Glomerular endothelial cell (primary cell): ENCODE measurements around the gene PCGF2. TPM values are rescaled to one million over a fixed set of nuclear protein-coding genes. Genes with fewer than 3 reads are reported as not detected.
"Not testable (repeated sequence)": the region's sequence is repeated elsewhere in the genome, so short reads cannot be mapped to it uniquely, and the experiment has no call there.

Experiments
- DNase-seq: peaks from one replicate; pipeline ENCODE4 v3.0.0-alpha.2; 2011; ENCODE audit warnings: low read depth, low spot score; ENCODE audit errors: extremely low read depth
- total RNA-seq: library from RNA; depleted of rRNA; stranded (reverse); fragments of >200 nt; gene quantifications from 2 replicates; pipeline ENCODE4 v1.2.3, GENCODE V29; 2015

The PCGF2 gene
- total RNA-seq, 1 donor from 2014 or later = 24.1 TPM

DNA sequence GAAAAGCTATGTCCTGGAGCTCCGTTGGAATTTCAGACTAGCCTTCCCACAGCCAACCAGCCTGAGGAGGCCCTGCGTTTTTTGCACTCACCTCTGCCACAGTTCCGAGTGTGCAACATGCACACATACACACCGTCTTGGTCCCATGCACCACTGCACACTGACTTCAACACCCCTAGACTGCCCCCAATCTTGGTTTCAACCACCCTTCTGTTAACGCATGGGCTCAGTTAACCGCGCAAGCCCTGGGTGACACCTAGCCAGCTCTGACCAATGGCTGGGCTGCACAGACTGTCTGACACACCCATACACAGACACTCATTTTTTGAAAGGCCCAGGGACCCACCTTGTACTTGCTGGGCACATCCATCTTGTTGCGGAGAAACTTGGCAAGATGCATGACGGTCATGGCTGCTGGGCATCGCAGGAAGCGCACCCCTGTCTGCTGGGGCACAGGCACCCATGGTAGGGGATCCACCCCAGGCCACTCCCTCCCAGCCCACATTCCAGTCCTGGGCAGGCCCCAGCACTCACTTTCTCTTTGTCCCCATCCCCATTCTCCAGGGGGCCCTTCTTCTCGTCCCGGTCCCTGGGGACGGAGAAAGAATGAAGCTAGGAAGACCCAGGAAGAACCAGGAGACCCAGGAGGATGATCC lies 10.0 kb downstream of the PCGF2 start:
- no peak for DNase-seq

DNA sequence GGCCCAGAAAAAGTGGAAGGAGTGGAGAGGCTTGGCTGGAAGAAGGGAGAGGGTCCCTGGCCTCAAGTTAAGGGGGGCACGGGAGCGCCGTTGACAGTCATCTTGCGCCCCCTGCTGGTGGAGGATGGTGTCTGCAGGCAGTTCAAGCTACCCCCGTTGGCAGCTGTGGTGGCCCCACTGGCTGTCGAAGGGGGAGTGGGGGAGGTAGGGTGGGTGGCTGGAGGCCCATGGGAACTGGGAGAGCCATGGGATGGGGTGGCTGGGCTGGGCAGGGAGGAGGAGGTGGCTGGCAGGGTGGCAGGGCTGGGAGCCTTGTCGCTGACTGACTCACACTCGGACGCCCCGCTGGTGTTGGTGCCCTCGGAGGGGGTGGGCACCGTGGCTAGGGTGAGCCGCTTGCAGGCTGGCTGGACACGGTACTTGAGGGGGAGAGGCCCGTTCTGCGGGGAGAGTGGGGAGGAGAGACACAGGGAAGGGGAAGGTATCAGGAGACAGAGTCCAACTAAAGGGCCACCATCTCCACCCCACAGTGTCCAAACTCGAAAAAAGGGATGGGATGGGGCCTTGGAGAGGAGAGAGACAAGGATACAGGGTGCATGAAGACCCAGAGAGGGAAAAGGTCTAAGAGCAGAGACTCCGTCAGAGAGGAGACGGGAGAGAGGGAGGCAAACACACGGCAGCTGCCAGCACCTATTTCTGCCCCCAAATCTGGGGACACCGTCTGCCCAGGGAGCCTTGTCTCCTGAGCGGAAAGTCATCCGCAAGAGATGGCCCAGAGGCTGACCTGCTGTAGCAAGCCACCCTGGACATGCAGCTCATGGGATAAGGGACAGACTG lies 12.8 kb downstream of the PCGF2 start:
- DNase-seq = no peak

DNA sequence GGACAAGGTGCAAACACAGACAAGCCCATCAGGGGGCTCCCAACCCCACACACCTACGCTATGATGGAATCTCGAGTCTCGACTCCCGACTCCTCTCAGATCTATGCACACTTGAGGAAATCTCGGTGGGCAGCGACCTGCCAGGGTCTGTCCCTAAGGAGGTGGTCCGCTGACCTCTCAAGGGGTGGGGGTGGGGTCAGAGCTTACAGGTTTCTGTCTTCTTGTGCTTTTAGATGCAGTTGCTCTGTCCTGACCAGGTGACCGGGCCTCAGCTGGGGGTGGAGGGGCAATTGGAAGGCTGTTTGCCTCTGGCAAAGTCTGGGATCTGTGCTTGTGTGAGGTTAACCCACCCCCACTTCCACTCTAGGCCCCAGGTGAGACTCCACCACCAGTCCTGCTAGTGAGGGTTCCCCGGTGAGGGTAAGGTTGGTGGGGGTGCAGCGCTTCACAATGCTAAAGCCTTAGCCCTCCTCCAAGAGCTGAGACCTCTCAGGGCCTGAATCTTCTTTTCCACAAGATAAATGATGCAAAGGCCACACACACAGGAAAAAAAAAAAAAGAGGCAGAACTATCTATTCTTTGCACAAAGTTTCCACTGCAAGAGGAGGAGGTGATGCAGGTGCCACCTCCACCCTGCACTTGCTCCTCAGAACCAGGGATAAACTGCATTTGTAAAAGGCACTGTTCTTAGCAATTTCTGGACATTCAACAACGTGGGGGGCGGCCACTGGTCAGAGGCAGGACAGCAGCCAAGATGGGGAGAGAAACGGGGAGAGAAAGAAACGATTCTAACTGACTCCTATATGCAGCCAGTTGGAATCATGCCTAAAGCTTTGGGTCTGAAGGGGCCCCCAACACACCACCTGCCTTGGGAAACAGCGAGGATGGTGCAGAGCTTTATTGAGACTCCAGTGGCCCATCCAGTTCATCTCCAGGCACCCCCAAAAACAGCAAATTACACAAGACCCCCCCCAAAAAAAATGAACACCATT lies 13.9 kb downstream of the PCGF2 start:
- DNase-seq = no peak

DNA sequence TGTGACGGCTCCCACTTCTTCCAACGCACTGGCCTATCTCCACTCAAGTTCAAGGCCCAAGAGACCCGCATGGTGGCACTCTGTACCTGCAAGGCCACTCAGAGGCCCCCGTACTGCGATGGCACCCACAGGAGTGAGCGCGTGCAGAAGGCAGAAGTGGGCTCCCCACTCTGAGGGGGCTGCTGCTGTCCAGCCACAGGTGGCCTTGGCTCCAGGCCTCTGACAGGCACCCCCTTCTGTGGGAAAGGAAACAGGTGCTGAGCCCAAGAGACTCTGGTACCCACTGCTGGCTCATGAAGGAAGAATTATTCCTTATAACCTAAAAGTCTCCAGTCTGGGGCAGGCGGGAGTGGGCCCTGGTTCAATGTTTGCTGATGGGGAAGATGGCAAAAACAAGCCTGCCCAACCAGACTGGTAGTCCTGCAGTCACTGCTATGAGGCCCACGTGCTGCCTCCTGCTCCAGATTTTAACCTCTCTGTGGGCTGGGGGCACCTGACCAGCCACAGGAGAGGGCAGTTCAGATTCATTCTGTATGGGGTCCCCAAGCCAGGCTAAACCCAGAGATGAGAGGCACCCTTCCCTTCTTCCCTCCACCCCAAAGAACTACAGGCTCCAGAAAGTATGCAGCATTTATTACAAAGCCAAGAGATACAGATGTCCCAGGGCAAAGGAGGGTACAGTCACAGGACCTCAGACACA lies 14.7 kb downstream of the PCGF2 start:
- no peak for DNase-seq

DNA sequence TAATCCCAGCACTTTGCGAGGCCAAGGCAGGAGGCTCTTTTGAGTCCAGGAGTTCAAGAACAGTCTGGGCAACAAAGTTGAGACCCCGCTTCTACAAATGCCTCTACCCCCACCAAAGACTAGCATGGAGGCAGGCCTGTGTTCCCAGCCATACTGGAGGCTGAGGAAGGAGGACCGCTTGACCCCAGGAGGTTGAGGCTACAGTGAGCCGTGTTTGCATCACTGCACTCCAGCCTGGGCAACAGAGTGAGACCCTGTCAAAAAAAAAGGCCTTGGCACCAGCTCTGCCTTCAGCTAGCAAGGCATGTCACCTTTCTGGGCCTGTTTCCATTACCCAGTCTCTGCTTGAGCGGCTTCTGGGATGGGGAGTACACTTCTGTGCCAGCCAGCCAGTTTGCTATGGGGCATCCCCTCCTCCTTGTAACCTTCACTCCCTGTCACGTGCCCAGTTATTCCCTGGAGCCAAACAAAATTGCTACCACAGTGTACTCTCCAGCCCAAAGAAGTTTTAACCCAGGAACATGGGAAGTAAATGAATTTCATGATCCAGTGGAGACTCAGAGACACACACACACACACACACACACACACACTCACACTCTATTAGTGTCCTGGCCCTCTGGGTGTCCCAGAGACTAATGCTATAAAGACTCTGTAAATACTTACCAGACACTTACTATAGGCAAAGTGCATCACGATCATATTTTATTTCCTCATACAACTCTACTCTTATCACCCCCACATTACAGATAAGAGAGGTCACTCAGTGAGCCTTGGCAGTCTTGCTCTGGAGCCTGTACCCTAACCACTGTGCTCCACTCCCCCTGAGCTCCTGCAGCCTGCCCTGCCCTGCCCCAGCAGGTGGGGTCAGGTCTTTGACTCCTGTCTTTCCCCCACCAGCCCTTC lies 15.5 kb downstream of the PCGF2 start:
- no peak for DNase-seq

DNA sequence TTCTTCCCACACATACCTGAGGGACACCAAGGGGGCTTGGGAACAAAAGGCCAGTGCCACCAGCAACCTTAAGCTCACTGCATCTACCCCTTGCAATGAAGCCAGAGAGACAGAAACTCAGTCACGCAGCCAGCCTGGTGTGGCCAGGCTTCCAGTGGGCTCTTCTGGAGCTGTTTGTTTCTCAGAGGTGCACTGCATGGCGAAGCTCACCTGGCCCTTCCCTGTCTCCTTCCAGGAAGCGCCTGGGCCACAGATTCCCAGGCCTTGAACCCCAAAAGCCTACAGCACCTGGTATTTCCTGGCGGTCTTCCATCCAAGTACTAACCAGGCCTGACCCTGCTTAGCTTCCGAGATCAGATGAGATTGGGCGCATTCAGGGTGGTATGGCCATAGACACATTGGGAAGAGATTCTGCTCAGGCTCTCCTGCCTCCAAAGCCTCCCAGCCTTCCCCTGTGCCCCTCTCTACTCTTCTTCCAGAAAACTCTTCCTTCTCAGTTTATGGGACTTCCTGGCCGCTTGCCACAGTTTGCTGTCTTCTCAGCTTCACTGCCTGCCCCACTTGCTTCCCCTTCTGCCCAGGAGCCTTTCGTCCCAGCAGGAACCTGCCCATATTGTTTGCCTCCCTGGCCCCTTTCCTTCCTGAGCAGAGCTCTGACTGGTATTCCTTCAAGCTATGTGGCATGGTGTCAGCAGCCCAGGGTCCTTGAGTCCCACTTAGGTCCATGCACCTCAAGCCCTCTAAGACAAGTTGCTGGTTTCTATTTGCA lies 16.4 kb downstream of the PCGF2 start:
- DNase-seq = no peak

DNA sequence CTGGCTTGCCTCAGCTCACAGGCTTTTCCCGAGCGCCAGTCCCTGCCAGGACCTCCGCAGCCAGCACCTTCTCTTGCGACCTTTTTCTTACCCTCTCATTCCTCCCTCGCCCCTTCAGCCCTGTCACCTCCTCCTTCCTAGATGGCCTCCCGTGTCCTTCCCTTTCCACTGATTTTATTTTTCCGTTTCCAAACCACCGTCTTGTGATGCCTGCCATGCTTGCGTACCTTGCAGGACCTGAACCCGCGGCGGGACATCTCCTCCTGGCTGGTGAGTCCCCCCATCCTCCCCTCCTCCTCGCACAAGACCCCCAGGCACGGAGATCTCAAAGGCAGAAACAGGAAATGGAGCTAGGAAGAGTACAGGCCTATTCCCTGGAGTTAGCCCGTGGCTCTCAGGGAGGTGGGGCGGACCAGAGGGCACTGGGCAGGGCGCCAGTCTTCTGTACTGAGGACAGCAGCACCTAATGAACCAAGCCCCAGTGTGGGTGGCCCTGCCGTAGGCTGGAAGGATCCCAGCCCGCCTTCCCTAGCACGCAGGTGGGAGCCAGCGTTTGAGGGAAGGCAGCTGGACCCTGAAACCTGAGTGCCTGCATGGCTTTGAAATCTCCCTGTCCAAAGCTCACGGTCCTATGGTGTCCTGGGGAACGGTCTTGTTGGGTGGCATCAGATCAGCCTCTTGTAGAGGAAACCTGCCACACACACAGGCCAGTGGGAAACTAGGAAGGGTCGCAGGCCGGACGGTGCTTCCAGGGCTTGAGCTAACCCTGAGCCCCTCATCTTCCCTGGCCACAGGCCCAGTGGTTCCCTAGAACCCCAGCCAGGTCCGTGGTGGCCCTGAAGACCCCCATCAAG lies 17.4 kb downstream of the PCGF2 start:
- no peak for DNase-seq

DNA sequence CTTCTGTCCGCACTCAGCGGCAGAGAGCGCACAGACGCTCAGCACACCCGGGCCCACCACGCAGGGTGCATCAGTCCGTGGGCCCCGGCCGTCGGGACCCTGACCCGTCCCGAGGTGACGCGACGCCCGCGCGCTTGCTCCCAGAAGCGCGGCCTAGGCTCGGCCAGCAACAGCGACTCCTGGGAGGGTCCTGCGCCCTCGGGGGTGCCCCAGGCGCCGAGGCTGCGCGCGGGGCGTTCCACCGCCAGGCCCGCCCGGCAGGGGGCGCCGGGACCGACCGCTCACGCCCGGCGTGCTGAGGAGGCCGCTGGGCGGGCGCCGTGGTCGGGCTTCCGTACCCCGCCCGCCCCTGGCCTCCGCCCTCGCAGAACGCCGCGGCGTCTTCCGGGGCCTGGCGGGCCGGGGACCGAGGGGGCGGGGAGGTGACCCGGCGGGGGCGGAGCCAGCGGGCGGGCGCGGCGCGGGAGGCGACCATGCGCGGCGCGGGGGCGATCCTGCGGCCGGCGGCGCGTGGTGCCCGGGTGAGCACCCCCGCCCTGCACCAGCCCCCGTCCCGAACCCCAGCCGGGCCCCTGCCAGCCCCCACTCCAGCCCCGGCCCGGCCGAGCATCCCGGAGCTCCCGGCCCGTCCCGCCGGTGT lies 18.1 kb downstream of the PCGF2 start, which contains the start of gene CISD3:
Gene CISD3, plus strand, starts transcription at position 456 of the 640 bp plus-strand sequence. Its CDS starts 18 bp downstream, at position 474.
- DNase-seq = no peak

DNA sequence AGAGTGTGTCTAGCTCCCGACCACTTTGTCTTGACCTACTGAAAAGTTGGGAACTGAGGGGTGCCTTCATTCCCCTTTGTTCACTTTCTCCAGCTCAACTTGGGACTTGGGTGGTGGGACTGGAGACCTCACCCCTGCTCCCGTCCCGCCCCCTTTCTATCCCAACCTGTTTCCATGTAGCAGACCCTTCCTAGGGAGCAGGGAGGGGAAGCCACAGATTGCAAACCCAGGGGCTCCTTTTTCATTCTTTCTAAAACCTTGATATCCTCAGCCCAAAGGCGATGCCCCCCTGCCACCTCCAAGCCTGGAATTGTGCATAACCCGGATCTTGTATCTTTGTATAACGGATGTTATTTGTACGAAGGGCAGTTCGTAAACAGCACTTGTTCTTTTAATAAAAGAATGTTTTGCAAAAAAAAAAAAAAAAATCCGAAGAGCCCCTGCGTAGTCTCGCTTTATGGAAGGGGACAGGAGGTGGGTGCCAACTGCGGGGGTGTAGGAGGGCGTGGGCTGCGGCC lies 18.7 kb downstream of the PCGF2 start:
- DNase-seq = no peak

DNA sequence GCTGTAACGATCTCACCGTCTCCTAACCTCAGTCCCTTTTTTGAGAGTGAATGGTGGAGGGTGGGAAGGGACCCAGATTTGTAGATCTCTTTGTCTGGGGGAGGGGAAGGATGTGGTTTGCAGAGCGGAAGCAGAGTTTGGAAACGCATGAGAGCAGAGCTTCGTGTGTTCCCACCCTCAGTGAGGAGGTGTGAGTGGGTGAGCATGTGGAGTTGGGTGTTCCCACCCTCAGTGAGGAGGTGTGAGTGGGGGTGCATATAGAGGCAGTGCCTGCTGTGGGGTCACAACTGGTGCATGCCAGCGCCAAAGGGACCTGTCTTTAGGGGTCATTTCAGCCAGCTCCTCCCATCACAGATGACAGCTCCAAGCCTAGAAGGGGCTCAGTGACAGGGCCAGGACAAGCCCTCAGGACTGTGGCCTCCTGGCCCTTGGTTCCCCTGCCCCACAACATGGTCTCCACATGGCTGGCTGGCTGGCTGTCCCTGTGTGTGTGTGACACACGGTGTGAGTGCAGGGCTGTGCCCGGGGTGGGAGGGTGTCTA lies 19.8 kb downstream of the PCGF2 start:
- DNase-seq = no peak

DNA sequence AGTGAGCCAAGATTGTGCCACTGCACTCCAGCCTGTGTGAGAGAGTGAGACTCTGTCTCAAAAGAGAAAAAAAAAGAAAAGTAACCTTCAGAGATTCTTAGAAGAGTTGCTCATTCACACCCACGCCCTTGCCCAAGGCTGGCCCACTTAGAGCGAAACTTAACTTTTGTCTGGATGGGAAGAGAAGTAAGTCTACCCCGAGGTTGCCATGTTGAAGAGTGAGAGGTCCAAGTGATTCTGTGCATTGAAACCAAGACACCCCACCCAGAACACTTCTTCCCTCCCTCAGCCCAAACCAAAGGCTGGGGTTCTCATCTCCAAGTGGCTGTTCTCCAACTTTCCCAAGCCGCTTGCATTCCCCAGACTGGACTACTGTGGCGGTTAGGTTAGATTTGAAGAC lies 20.4 kb downstream of the PCGF2 start:
- no peak for DNase-seq

DNA sequence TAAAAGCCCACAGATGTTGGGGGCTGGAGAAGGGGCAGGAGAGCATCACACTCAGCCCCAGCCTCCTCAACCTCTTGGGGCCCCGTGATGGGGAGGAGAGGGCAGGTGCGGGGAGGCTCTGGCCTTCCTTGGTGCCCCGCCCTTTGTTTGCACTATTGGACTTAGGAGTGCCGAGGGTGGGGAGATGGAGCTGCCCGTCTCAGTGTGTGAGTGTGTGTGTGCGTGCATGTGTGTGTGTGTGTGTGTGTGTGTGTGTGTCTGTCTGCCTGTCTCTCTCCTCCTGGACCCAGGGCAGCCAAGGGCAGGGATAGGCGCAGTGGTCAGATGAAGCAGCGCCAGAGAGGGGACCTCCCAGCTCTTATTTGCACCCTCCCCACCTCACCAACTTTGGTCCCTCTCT lies 22.0 kb downstream of the PCGF2 start:
- DNase-seq = not testable (repeated sequence)

DNA sequence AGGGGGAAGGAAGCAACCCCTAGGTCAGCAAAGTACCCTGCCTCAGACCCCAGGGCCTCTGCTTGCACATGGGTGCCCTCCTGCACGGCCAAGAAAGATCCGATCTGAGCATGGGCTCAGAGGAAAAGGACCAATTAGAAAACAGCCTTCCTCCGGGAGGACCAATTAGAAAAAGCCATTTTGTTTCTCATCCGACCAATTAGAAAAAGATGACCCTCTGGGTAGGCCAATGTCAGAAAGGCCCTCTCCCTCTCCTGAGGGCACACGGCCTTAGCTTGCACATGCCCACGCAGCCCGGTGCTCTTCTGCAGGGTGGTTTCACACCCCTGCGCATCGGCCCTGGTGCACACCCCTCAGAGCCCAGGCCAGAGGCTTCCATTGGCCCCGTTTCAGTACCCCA lies 23.1 kb downstream of the PCGF2 start:
- no peak for DNase-seq

DNA sequence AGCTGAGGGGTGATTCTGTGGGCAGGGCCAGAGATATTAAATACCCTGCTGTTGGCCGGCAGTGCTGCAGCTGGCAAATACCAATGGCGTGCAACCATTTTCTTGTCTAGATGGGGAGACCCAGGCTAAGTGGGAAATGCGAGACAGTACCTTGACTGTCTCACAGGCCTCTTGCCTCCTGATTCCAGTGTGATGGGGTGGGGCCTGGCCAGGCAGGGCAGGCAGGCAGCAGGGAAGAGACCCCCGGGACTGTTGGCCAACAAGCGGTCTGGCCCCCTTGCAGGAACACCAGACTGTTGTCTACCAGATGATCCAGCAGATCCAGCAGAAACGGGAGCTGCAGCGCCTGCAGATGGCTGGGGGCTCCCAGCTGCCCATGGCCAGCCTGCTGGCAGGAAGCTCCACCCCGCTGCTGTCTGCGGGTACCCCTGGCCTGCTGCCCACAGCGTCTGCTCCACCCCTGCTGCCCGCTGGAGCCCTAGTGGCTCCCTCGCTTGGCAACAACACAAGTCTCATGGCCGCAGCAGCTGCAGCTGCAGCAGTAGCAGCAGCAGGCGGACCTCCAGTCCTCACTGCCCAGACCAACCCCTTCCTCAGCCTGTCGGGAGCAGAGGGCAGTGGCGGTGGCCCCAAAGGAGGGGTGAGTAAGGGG lies 23.7 kb downstream of the PCGF2 start:
- DNase-seq = no peak

DNA sequence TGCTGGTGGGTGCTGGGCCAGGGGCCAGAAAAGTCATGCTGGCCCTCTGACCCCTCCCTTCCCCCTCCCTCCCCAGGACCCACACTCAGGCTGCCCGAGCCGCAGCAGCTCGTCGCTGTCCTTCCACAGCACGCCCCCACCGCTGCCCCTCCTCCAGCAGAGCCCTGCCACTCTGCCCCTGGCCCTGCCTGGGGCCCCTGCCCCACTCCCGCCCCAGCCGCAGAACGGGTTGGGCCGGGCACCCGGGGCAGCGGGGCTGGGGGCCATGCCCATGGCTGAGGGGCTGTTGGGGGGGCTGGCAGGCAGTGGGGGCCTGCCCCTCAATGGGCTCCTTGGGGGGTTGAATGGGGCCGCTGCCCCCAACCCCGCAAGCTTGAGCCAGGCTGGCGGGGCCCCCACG lies 26.3 kb downstream of the PCGF2 start:
- DNase-seq = no peak

DNA sequence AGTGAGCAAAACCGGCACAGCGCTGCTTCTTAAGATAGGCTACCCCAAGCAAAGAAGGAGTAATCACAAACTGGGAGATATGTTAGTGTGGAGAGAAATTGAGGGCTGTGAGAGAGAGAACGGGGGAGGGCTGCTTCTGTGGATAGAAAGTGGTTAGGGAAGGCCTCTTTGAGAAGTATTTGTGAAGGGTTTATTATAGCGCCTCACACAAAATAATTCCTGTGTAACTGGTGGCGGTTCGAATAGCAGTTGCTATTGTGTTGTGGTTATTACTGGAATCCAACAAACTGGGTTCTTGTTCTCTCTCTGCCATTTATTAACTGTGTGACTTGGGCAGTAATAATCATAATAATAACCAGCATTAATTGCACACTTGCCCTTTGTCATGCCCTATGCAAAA lies 27.2 kb downstream of the PCGF2 start:
- no peak for DNase-seq
